Stimulated activated CD8-positive, alpha-beta memory T cell treated with anti-CD3 and anti-CD28 coated beads, Interleukin-12 subunit alpha, Interleukin-12 subunit beta, amount 100 ng/mL, for 4 hours (primary cell): Measurements from ENCODE around the gene PLEKHM2.

Experiments
- DNase-seq: peaks from one replicate; pipeline ENCODE4 v3.0.0-alpha.2; 2020; ENCODE audit warnings: low read depth

PLEKHM2 gene

DNA sequence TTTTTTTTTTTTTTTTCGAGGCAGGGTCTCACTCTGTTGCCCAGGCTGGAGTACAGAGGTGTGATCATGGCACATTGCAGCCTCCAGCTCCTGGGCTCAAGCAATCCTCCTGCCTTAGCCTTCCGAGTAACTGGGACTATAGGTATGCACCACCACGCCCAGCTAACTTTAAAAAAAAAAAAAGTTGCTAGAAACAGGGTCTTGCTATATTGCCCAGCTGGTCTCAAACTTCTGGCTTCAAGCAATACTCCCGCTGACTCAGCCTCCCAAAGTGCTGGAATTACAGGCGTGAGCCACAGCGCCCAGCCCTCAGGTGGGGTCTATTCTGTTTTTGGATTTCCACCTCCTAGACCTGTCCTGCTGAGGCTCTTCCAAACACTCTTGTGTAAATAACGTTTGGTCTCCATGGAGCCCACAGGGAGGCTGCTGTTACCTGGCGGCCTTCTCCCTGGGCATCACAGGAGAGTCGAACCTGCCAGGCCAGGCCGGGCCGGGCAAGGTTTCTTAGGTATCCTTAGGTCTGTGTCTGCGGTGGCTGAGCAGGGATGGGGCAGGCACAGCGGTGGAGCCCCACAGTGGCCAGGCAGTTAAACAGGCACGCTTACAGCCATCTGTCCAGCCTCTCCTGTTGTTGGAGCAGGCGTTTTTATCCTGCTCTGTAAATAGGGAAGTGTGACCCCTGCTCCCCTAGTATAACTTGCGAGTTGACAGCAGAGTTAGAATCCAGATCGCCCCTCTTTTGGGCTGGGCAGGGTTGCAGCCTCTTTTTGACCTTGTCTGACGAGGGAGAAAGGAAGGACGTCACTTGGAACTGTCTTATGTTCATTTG lies 18.8 kb downstream of the PLEKHM2 start:
- no peak for DNase-seq

DNA sequence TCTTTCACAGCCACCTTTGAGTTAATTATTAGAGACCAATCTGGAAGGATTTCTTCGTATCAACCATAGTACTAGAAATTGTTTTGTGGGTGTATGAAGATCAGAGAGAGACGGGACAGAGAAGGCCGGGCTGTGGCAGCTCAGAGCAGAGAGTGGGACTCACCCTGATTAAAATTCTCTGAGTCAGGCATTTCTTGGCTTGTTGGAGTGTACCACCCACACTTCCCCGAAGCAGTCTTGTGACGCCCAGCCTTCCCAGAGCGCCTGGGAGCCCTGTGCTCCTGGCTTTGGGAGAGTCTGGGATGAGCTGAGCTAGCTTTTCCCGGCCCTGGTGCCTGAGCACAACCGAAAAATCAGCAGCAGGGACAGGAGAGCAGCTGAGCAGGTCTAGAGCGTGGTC lies 19.4 kb downstream of the PLEKHM2 start:
- DNase-seq, result no peak

DNA sequence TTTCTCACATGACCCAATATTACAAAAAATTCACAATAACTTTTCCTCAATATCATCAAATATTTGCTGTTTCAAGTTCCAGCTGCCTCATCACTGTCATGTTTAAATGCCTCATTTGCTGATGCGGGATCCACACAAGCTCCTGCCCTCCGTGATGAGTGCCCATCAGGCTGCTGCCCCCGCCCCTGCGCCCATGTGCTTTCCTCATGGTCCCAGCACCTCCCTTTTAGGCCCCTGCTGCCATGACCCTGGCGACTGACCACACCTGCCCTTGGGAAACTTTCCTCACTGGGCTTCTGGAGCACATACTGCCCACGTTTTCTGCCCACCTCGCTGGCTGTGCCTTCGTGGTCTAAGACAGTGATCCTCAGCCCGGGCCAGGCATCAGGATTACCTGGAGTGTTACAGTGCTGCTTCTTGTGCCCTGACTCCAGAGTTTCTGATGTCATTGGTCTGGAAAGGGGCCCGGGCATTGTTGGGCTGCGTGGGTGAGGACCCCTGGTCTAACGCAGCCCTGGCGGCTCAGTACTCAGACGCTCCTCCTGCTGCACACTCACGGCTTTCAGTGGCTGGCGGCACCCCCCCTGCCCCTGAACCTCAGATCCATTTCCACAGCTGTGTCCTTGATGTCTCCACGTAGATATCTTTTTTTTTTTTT lies 20.5 kb downstream of the PLEKHM2 start:
- DNase-seq, result no peak

DNA sequence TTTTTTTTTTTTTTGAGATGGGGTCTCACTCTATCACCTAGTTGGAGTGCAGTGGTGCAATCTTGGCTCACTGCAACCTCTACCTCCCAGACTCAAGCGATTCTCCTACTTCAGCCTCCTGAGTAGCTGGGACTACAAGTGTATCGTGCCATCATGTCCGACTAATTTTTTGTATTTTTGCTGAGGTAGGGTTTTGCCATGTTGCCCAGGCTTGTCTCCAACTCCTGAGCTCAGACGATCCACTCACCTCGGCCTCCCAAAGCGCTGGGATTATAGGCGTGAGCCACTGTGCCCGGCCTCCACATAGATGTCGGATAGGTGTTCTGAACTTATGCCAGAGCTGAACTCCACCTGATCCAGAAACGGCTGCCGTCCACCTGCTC lies 21.1 kb downstream of the PLEKHM2 start:
- no peak for DNase-seq

DNA sequence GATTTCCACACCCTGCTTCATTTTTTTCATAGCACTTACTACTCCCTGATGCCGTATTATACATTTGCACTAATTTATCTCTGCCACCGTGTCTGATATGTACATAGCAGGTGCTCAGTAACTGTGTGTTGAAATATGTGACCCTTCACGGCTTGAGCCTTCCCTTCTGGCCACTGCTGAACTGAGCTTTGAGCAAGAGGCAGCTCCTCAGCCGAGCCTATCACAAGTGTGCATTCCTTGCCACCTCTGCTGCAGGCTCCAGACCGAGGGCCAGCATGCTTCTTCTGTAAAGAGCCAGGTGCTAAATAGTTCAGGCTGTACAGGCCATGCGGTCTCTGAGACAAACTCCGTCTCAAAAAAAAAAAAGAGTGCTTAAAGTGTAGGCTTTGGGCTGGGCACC lies 22.6 kb downstream of the PLEKHM2 start:
- DNase-seq, result no peak

DNA sequence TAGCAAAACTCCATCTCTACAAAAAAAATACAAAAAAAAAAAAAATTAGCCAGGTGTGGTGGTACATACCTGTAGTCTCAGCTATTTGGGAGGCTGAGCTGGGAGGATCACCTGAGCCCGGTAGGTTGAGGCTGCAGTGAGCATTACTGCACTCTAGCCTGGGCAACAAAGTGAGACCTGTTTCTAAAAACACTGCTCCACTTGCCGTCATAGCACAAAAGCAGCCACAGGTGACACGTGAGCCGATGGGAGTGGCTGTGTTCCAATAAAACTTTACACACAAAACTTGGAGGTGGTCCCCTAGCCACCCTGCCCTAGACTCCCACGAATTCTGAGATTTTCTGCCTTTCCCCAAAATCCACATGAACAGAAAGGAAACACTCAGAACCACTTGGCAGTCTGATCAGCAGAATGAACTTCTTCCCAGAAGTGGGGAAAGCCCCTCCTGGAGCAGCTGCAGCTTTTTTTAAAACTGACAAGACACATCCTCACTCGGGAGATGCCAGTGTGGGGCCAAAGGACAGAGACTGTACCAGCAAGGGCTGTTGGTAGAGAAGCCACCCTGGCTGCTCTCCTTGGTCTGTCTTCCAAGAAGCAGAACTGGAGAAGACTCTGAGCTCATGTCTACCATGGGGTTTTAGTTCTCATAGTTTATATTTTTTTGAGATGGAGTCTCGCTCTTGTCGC lies 23.3 kb downstream of the PLEKHM2 start:
- no peak for DNase-seq

DNA sequence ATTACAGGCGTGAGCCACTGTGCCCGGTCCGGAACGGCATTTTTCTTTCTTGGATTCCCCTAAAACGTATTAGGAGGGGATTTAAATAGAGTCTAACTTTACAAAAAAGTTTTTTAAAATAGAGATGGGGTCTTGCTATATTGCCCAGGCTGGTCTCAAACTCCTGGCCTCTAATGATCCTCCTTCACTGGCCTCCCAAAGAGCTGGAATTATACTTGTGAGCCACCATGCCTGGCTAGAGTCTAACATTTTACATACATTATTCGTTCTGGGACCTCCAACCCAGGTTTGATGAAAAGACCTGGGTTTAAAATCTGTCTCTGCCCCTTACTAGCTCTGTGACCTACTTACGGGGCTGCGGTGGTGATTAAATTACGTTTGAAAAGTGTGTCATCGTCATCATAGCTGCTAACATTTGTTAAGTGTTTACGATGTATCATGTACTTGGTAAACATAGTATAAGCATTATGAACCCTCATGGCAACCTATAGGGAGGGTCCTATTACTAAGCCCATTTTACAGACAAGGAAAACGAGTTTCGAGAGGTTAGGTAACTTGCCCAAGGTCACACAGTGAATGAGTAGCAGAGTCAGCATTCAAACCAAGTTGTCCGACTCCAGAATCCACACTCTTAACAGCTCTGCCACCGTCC lies 24.5 kb downstream of the PLEKHM2 start:
- DNase-seq, result no peak

DNA sequence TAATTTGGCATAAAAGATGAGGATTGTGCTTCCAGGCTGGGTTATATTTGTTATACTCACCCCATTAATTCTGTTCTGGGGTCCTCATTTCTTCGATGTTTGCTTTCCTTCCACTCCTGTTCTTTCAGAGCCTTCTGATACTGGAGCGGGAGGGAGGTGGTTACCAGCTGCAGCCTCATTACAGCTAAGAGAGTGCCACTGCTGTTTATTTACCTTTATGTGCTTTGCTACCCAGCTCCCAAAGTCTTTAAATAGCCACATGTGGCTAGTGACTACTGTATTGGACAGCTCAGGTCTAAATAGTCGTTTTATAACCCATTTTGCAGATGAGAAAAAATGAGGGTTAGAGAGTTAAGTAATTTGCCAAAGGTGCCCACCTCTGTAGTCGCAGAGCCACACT lies 25.1 kb downstream of the PLEKHM2 start:
- no peak for DNase-seq

DNA sequence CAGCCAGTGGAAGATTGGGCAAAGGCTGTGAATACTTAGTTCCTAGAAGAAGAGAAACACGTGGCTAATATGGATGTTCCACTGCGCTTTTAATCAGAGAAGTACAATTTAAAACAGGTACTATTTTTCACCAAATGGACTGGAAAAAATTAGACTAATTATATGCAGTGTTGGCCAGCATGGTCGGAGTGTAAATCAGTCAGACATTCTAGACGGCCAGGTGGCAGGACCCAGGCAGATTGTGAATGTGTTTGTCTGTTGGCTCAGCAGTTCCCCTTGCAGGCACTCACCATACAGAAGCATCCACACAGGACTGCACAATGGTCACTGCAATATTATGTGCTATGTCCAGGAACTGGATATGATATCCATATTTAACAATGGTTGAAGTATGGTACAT lies 28.0 kb downstream of the PLEKHM2 start:
- no peak for DNase-seq

DNA sequence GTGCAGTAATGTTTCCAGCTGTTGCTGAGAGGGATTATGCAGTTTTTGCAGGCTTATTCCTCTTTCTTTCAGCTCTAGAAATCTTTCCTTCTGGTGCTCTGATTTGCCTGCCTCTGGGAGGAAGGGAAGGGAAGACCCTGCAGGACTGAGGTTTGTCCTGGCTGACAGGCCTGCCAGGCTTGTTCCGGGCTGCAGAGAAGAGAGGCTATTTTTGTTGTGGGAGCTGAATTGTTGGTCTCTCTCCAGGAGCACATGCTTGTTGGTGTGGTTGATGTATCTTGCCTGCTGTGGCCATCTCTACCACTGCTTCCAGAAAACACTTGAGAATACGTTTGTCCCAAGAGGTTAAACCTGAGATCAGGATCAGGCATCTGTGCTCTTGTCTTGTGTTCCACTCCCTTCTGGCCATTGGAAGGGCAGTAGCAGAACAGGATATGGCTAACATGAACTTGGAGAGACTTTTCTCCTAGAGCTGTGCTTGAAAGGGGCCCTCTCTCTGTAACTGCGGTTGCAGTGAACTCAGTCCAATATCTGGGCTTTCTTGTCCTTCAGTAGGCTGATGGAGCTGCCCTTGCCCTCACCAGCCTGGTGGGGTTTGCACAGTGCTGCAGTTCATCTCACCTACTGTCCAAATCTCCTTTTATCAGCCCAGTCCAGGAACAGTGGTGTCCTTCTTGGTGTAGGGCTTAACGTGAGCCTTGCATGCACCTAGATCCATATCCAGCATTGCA lies 30.5 kb downstream of the PLEKHM2 start:
- no peak for DNase-seq

DNA sequence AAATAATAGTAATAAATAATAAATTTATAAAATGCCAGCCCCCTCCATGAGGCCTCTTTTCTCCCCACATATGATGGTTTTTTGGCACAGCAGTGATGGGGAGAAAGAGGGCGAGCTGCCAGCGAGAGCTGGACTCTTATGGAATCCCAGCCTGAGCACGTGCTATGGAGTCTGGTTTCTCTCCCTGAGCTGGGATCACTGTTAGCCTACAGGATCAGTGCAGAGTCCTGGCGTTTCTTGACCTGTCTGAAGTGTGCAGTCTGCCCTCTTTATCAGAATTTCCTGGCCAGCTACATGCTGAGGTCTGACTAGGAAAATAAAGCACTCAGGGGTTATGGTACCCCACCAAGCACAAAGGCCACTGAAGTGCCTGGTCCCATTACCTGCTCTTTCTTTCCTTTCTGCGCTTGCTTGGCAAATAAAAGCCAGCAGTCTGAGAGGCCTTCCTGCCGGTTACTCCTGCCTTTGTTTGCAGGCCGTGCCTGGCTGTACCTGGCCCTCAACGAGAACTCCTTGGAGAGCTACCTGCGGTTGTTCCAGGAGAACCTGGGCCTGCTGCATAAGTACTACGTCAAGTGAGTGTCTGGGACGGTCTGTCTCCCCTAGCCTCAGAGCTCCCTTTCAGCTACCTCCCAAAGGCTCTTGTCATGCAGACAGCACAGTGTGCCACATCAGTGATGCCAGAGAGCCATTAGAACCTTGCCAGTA lies 33.5 kb downstream of the PLEKHM2 start:
- DNase-seq, result no peak

DNA sequence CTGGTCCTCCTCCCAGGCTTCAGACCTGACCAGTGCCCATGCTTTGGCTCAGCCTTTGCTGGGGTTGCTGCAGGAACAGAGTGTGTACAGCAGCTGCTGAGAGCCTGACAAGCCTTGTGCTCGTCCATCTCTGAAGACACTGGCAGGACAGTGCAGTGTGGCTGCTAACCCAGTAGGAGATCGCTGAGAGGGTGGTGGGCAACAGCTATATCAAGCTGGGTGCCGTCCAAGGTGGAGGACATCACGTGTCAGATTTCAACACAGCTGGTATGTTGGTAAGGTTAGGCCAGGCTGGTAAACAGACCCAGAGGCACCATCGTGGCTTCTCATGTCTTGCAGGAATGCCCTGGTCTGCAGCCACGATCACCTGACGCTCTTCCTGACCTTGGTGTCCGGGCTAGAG lies 34.1 kb downstream of the PLEKHM2 start:
- no peak for DNase-seq

DNA sequence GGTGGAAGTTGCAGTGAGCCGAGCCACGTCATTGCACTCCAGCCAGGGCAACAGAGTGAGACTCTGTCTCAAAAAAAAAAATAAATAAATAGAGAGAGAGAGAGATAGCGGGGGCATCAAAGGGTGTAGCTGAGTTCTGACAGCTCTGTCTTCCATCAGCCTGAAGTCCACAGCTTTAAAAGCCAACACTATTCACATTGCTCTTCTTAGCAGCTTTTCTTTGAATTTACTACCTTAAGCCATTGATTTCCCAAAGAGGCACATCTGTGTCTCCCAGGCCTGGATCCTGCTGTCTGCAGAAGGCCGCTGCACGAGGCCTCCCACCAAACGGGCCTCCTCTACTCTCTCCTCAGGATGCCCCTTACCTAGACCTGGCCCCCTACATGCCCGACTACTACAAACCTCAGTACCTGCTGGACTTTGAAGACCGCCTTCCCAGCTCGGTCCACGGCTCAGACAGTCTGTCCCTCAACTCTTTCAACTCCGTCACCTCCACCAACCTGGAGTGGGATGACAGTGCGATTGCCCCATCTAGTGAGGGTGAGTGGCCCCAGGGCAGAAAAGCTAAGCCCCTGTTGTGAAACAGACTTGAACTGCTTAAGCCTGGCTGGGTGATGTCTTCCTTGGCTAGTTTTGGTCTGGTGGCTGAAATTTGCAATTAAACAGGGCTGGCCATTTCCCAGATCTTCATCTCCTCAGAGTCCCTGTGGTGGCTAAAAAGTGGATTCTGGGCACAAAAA lies 35.4 kb downstream of the PLEKHM2 start:
- DNase-seq, result no peak

DNA sequence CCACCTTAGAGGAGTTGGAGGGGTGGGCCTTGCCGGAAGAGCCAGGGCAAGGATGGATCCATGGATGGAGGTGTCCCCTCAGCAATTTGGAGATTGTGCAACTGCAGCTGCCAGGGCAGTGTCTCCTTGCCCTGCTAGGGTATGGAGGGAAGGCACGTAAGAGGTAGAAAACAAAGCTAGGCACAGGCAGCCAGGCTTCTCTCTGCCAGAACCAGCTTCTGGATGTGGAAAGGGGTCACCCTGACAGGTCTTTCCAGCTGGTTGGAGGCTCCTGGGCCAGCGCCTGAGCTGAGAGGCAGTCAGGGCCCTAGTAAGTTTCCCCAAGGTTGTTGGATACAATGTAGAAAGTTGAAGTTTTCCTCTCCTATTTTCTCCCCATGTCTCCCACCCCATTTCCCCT lies 36.7 kb downstream of the PLEKHM2 start:
- no peak for DNase-seq

DNA sequence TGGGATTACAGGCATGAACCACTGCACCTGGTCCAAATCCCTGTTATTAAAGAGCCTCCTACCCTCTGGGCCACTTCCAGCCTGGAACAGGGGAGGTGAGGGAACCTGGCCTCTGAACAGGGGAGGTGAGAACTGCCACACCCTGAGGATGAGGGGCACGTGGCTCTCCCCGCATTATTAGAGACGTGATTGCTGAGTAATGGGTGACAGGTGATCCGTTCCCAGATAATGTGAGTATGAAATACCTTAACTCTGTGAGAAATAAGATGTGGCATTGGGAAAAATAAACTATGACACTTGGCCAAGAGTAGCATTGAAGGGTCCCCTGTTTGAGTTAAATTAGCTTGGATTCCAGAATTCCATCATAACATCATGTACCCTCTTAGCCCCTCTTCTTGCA lies 38.3 kb downstream of the PLEKHM2 start:
- DNase-seq, result no peak

DNA sequence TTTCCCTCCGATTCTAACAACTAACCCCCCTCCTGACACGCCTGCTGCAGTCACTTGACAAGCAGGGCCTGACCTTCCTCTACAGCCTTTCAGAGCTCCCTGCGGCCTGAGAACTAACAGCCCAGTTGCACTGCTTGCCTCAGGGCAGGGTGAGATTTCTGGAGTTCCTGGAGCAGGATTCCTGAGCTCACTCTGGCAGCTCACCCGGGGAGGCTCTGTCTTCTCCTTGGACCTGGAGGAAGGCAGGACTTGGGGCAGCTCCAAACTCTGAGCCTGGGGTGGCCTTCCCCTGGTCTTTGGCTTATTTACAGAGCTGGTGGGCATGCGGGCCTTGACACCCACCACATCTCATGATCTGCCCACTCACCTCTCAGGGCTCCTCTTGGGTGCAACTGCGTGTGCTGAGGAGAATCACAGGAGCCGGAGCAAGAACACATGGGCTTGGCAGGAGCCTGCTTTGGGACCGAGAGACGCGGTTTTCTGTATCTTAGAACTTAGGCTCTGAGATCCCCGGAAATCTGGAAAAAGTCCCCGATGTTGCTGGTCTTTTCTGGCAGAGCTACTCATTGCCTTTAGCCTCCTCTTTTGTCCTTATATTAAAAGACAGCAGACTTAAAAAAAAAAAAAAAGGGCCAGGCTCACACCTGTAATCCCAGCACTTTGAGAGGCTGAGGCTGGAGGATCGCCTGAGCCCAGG lies 38.9 kb downstream of the PLEKHM2 start:
- DNase-seq, result no peak

DNA sequence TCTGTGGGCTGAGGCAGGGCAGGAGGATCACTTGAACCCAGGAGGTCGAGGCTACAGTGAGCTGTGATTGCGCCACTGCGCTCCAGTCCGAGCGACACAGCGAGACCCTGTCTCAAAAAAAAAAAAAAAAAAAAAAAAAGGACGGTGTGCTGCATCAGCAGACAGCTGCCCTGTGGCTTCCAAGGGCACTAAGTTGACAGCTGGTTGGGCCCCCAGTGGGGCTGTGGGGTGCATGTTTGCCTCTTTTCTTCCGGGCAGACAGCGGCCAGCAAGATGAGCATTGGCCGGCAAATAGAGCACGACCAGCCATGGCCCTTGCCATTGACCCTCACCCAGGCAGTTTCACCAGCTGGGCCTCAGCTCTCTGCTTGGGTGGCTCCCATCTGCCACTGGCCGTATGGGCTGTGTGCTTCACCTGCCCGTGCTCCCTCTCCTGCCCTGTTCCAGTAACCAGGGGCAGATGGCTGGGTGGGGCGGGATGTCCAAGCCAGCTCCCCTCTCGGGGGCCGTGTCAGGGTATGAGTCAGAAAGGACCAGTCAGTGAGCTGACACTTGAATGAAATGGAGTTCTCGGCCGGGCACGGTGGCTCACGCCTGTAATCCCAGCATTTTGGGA lies 39.6 kb downstream of the PLEKHM2 start:
- no peak for DNase-seq

DNA sequence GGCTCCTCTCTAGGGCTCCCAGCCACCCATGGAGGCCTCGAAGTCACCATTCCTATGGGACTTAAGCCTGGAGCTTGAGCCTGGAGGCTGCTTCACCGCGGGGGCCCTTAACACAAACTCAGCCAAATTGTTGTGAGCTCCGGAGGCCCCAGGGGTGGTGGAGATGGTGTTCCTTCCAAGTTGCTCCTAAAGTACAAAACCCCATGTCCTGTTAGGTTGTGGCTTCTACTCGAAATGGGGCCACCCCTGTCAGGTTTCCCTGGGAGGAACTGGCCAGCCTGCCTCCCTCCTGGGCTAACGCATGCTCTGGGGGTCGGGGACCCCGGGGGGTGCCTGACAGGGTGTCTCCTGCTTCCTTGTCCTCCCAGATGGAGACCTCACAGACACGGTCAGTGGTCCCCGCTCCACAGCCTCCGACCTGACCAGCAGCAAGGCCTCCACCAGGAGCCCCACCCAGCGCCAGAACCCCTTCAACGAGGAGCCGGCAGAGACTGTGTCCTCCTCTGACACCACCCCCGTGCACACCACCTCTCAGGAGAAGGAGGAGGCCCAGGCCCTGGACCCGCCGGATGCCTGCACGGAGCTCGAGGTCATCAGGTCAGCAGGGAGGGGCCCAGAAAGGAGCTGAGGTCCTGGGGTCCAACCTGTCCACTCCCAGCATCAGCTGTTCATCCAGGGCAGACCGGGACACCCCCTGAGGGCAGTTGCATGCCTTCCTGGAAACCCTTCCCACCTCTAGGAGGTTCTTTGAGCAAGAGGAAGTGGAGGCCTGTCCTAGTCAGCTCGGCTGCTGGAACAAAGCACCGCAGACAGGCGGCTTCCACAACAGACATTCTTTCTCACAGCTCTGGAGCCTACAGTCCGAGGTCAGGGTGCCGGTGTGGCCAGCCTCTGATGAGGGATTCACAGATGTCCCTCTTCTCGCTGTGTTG lies 41.1 kb downstream of the PLEKHM2 start:
- no peak for DNase-seq
